ENCODE results near the gene CCR2.

CCR2 gene

GRCh38 chr3:46375218-46375617, 21.3 kb downstream of the CCR2 start:
- Histone ChIP-seq H3K27me3 (replicated peaks in 2 of 5; ENCODE audit: control insufficient read depth in 4 of 5, insufficient read depth in 5 of 5, low read length in 4 of 5) (no peaks in the 10 kb centered on the region), H3K4me3 (ENCODE audit: control insufficient read depth in 1 of 7, extremely low read depth in 1 of 7, insufficient read depth in 4 of 7, low read depth in 2 of 7, low read length in 6 of 7) (no peak overlapping the region), H3K9me3 (ENCODE audit: control extremely low read depth in 1 of 5, control insufficient read depth in 4 of 5, insufficient read depth in 2 of 5, low read depth in 1 of 5, low read length in 4 of 5) (no peaks in the 10 kb centered on the region), H3K4me1 (ENCODE audit: control extremely low read depth in 1 of 4, control insufficient read depth in 4 of 4, insufficient read depth in 4 of 4, low read length in 3 of 4) (peaks cover 10 to 48% (median 34%) of the 10 kb centered on the region in 4 experiments), H3K36me3 (ENCODE audit: control insufficient read depth in 4 of 4, insufficient read depth in 4 of 4, low read length in 3 of 4) (no peaks in the 10 kb centered on the region), H3K27ac (ENCODE audit: insufficient read depth in 1 of 2, low read depth in 1 of 2, low read length in 2 of 2, poor library complexity in 1 of 2, severe bottlenecking in 2 of 2) (no peak overlapping the region)
- DNase-seq = no peak
- WGBS (ENCODE audit: insufficient coverage) = no CpG with 5 or more reads among the region's 2 CpGs
- ChIA-PET POLR2A (interaction anchor here (0.7 kb wide), 1 partner anchor 99 kb away, joined by 3 read pairs; no protein-coding TSS in a partner anchor), CTCF (interaction anchor here (0.6 to 12.3 kb wide), 7 partner anchors 9 to 291 kb away, joined by 3 to 231 read pairs (median 3); partner anchors contain the start of gene CCR1)

GRCh38 chr3:46375814-46376213, 21.9 kb downstream of the CCR2 start:
- Histone ChIP-seq H3K36me3 (ENCODE audit: control insufficient read depth in 4 of 4, insufficient read depth in 4 of 4, low read length in 3 of 4) (no peaks in the 10 kb centered on the region), H3K27me3 (replicated peaks in 2 of 5; ENCODE audit: control insufficient read depth in 4 of 5, insufficient read depth in 5 of 5, low read length in 4 of 5) (no peaks in the 10 kb centered on the region), H3K27ac (ENCODE audit: insufficient read depth in 1 of 2, low read depth in 1 of 2, low read length in 2 of 2, poor library complexity in 1 of 2, severe bottlenecking in 2 of 2) (no peak overlapping the region), H3K4me1 (ENCODE audit: control extremely low read depth in 1 of 4, control insufficient read depth in 4 of 4, insufficient read depth in 4 of 4, low read length in 3 of 4) (peaks cover 9 to 49% (median 34%) of the 10 kb centered on the region in 4 experiments), H3K4me3 (ENCODE audit: control insufficient read depth in 1 of 7, extremely low read depth in 1 of 7, insufficient read depth in 4 of 7, low read depth in 2 of 7, low read length in 6 of 7) (peak overlapping the region in 1 of 7 experiments; percentile 36), H3K9me3 (ENCODE audit: control extremely low read depth in 1 of 5, control insufficient read depth in 4 of 5, insufficient read depth in 2 of 5, low read depth in 1 of 5, low read length in 4 of 5) (no peaks in the 10 kb centered on the region)
- 0% methylated on average over 2 of the region's 2 CpGs for WGBS (ENCODE audit: insufficient coverage)
- ChIA-PET CTCF (interaction anchor here (1.4 to 12.3 kb wide), 5 partner anchors 10 to 292 kb away, joined by 3 to 231 read pairs (median 9); partner anchors contain the start of gene CCR1), POLR2A (no interaction called here)
- DNase-seq = peak in 2 of 3 donors; percentile 40 to 56

GRCh38 chr3:46378426-46378942, 24.6 kb downstream of the CCR2 start:
- ChIA-PET POLR2A (no interaction called here), CTCF (interaction anchor here (0.6 to 12.3 kb wide), 23 partner anchors 9 to 440 kb away, joined by 3 to 231 read pairs (median 4); partner anchors contain the start of genes CCR1, CCR5AS and CCRL2)
- DNase-seq = peak; percentile 64 to 83 (median 77)
- Histone ChIP-seq H3K4me1 (ENCODE audit: control extremely low read depth in 1 of 4, control insufficient read depth in 4 of 4, insufficient read depth in 4 of 4, low read length in 3 of 4) (peaks cover 9 to 58% (median 39%) of the 10 kb centered on the region in 4 experiments), H3K9me3 (ENCODE audit: control extremely low read depth in 1 of 5, control insufficient read depth in 4 of 5, insufficient read depth in 2 of 5, low read depth in 1 of 5, low read length in 4 of 5) (no peaks in the 10 kb centered on the region), H3K36me3 (ENCODE audit: control insufficient read depth in 4 of 4, insufficient read depth in 4 of 4, low read length in 3 of 4) (no peaks in the 10 kb centered on the region), H3K27ac (ENCODE audit: insufficient read depth in 1 of 2, low read depth in 1 of 2, low read length in 2 of 2, poor library complexity in 1 of 2, severe bottlenecking in 2 of 2) (no peak overlapping the region), H3K4me3 (ENCODE audit: control insufficient read depth in 1 of 7, extremely low read depth in 1 of 7, insufficient read depth in 4 of 7, low read depth in 2 of 7, low read length in 6 of 7) (peak overlapping the region in 1 of 7 experiments; percentile 6), H3K27me3 (replicated peaks in 2 of 5; ENCODE audit: control insufficient read depth in 4 of 5, insufficient read depth in 5 of 5, low read length in 4 of 5) (no peaks in the 10 kb centered on the region)
- WGBS (ENCODE audit: insufficient coverage) = 55% methylated on average over 8 of the region's 8 CpGs

- 84% methylated on average over 8 of the region's 8 CpGs for WGBS (ENCODE audit: insufficient coverage)
- Histone ChIP-seq H3K4me3 (ENCODE audit: control insufficient read depth in 1 of 7, extremely low read depth in 1 of 7, insufficient read depth in 4 of 7, low read depth in 2 of 7, low read length in 6 of 7) (peak overlapping the region in 1 of 7 experiments; percentile 27), H3K9me3 (ENCODE audit: control extremely low read depth in 1 of 5, control insufficient read depth in 4 of 5, insufficient read depth in 2 of 5, low read depth in 1 of 5, low read length in 4 of 5) (no peaks in the 10 kb centered on the region), H3K27me3 (replicated peaks in 2 of 5; ENCODE audit: control insufficient read depth in 4 of 5, insufficient read depth in 5 of 5, low read length in 4 of 5) (no peaks in the 10 kb centered on the region), H3K4me1 (ENCODE audit: control extremely low read depth in 1 of 4, control insufficient read depth in 4 of 4, insufficient read depth in 4 of 4, low read length in 3 of 4) (peaks cover 22 to 62% (median 37%) of the 10 kb centered on the region in 4 experiments), H3K27ac (ENCODE audit: insufficient read depth in 1 of 2, low read depth in 1 of 2, low read length in 2 of 2, poor library complexity in 1 of 2, severe bottlenecking in 2 of 2) (no peak overlapping the region), H3K36me3 (ENCODE audit: control insufficient read depth in 4 of 4, insufficient read depth in 4 of 4, low read length in 3 of 4) (no peaks in the 10 kb centered on the region)
- POLR2A ChIA-PET = interaction anchor here (0.6 kb wide), 1 partner anchor 579 kb away, joined by 3 read pairs; no protein-coding TSS in a partner anchor
- peak; percentile 25 to 61 (median 55) for DNase-seq
- CTCF ChIA-PET = interaction anchor here (1.7 to 3.6 kb wide), 3 partner anchors 9 to 18 kb away, joined by 6 to 18 read pairs (median 9); partner anchors contain the start of gene CCR5
Observed at GRCh38 chr3:46380471-46381221, 26.7 kb downstream of the CCR2 start.

GRCh38 chr3:46381625-46382024, 27.7 kb downstream of the CCR2 start:
- ChIA-PET CTCF (interaction anchor here (0.9 to 3.6 kb wide), 4 partner anchors 10 to 294 kb away, joined by 3 to 18 read pairs (median 8); partner anchors contain the start of gene CCR5), POLR2A (no interaction called here)
- WGBS (ENCODE audit: insufficient coverage) = 94% methylated on average over 3 of the region's 3 CpGs
- H3K27me3 ChIP-seq (replicated peaks in 2 of 5; ENCODE audit: control insufficient read depth in 4 of 5, insufficient read depth in 5 of 5, low read length in 4 of 5) = no peaks in the 10 kb centered on the region
- peaks cover 22 to 61% (median 38%) of the 10 kb centered on the region in 4 experiments for H3K4me1 ChIP-seq (ENCODE audit: control extremely low read depth in 1 of 4, control insufficient read depth in 4 of 4, insufficient read depth in 4 of 4, low read length in 3 of 4)
- H3K36me3 ChIP-seq (ENCODE audit: control insufficient read depth in 4 of 4, insufficient read depth in 4 of 4, low read length in 3 of 4) = no peaks in the 10 kb centered on the region
- no peak overlapping the region for H3K4me3 ChIP-seq (ENCODE audit: control insufficient read depth in 1 of 7, extremely low read depth in 1 of 7, insufficient read depth in 4 of 7, low read depth in 2 of 7, low read length in 6 of 7)
- no peaks in the 10 kb centered on the region for H3K9me3 ChIP-seq (ENCODE audit: control extremely low read depth in 1 of 5, control insufficient read depth in 4 of 5, insufficient read depth in 2 of 5, low read depth in 1 of 5, low read length in 4 of 5)
- DNase-seq = no peak
- H3K27ac ChIP-seq (ENCODE audit: insufficient read depth in 1 of 2, low read depth in 1 of 2, low read length in 2 of 2, poor library complexity in 1 of 2, severe bottlenecking in 2 of 2) = no peak overlapping the region

GRCh38 chr3:46383211-46383950, 29.5 kb downstream of the CCR2 start:
- DNase-seq = no peak
- Histone ChIP-seq H3K4me3 (ENCODE audit: control insufficient read depth in 1 of 7, extremely low read depth in 1 of 7, insufficient read depth in 4 of 7, low read depth in 2 of 7, low read length in 6 of 7) (no peak overlapping the region), H3K36me3 (ENCODE audit: control insufficient read depth in 4 of 4, insufficient read depth in 4 of 4, low read length in 3 of 4) (no peaks in the 10 kb centered on the region), H3K4me1 (ENCODE audit: control extremely low read depth in 1 of 4, control insufficient read depth in 4 of 4, insufficient read depth in 4 of 4, low read length in 3 of 4) (peaks cover 22 to 55% (median 36%) of the 10 kb centered on the region in 4 experiments), H3K9me3 (ENCODE audit: control extremely low read depth in 1 of 5, control insufficient read depth in 4 of 5, insufficient read depth in 2 of 5, low read depth in 1 of 5, low read length in 4 of 5) (peaks cover 0 to 4% (median 0%) of the 10 kb centered on the region in 5 experiments), H3K27ac (ENCODE audit: insufficient read depth in 1 of 2, low read depth in 1 of 2, low read length in 2 of 2, poor library complexity in 1 of 2, severe bottlenecking in 2 of 2) (no peak overlapping the region), H3K27me3 (replicated peaks in 2 of 5; ENCODE audit: control insufficient read depth in 4 of 5, insufficient read depth in 5 of 5, low read length in 4 of 5) (no peaks in the 10 kb centered on the region)
- WGBS (ENCODE audit: insufficient coverage) = 54% methylated on average over 4 of the region's 6 CpGs
- ChIA-PET CTCF (interaction anchor here (0.8 to 3.6 kb wide), 16 partner anchors 9 to 304 kb away, joined by 3 to 18 read pairs (median 3); partner anchors contain the start of gene CCR5), POLR2A (interaction anchor here (1.1 kb wide), 1 partner anchor 13 kb away, joined by 3 read pairs; the partner anchor contains the start of gene CCR5)

Data from common myeloid progenitor, CD34-positive (primary cell).